PFSK-1 (cell line): Measurements from ENCODE around the gene ZNF611.

Experiments used
- POLR2AphosphoS5 ChIP-seq: IDR thresholded peaks from 2 replicates; pipeline ENCODE4 v1.6.1; 2012; ENCODE audit warnings: low read depth, mild to moderate bottlenecking, control low read depth, low read length, moderate library complexity
- REST ChIP-seq, 2 experiments: IDR thresholded peaks; 2 replicates each; pipeline versions ENCODE4 v1.6.1 to v1.8.0; 2011 to 2012; ENCODE audit warnings: low read depth in 2 of 2, low read length in 2 of 2, control low read depth in 1 of 2, inconsistent platforms in 1 of 2, mild to moderate bottlenecking in 1 of 2, moderate library complexity in 1 of 2; ENCODE audit not compliant: insufficient read depth in 1 of 2
- SIN3A ChIP-seq: IDR thresholded peaks from 2 replicates; pipeline ENCODE4 v1.6.1; 2012; ENCODE audit warnings: mild to moderate bottlenecking, low read length, moderate library complexity, borderline replicate concordance; ENCODE audit not compliant: insufficient read depth

DNA sequence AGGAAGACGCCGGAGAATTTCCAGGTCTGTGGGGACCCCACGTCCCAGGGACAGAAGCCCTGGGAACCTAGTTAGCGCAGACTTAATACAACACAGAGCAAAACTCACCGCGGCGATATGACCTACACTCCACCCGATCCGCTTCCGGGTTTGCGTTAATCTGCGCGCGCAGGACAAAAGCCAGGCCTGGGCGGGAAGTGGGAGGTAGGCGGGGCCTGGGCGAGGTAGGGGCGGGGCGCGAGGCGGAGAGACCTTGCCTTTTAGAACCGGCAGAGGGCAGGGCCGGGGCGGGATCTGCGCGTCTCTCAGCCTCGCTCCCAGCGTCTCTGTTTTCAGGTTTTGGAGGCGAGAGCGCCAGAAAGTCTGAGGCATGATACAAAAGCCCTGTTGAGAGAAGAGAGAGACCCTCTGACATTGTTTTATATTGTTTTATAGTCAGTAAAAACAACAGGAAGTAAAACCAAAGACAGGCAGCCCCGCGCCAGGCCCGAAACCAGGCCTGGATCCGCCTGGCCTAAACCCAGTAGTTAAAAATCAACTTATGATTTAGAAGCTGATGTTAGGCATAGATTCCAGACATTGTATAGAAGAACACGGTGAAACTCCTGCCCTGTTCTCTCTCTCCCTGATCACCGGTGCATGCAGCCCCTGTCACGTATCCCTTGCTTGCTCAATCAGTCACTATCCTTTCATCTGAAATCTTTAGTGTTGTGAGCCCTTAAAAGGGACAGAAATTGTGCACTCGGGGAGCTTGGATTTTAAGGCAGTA is at the start of gene ZNF611:
- TF ChIP-seq POLR2AphosphoS5 (peak; percentile 68; the same call in 1 of the 2 replicates), SIN3A (peak; percentile 44; the same call in 1 of the 2 replicates), REST (IDR thresholded peaks at IDR 0.05; ENCODE audit: insufficient read depth in 1 of 2, low read depth in 2 of 2, low read length in 2 of 2) (no peak)
